Stimulated activated CD8-positive, alpha-beta memory T cell treated with anti-CD3 and anti-CD28 coated beads, Interleukin-12 subunit alpha, Interleukin-12 subunit beta, amount 100 ng/mL, for 24 hours (primary cell): Measurements from ENCODE around the gene SFRP5.

Source experiments
- DNase-seq: peaks from one replicate; pipeline ENCODE4 v3.0.0-alpha.2; 2020; ENCODE audit errors: extremely low read depth

The SFRP5 gene

DNA sequence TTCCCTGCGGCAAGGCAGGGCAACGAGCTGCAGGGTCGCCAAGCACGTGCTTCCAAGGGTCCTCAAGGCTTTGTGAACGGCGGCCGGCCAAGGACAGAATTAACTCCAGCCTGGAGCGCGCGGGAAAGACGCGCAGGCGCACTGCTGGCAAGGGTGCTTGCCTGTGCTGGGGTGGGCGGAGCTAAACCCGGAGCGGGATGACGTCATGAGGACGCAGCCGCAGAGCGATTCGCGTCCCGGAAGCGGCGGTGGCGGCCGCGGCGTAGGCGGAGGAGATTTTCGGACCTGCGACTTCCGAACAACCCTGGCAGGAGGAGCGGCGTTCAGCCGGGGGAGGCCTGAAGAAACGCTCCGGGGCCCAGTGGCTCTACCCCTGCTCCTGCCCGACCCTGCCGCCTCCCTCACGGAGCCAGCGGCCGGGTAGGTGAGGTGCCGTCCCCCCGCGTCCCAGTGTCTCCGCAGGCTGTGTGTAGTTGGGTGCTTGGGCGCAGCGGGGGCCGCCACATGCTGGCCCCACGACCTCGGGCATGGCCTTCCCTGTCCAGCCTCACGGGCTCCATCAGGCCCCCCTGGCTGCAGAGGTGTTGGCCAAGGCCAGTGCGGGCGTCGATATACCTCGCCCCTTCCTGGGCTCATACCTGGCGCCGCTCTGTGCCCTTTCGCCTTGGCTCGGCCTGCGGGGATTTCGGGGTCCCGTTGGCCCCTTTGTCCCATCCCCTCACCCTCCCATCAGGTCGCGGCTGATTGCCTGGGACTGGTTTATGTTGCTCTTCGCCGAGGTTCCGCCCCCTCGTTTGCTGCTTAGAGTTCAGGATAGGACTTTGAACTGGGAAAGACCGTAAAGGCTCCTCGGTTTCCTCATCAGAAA lies 34.7 kb downstream of the SFRP5 start, which contains the start of gene ZFYVE27:
Gene ZFYVE27, plus strand, starts transcription at position 227 of the 868 bp plus-strand sequence. CDS start 1,350 bp downstream, outside the sequence.
- DNase-seq = peak; percentile 90

DNA sequence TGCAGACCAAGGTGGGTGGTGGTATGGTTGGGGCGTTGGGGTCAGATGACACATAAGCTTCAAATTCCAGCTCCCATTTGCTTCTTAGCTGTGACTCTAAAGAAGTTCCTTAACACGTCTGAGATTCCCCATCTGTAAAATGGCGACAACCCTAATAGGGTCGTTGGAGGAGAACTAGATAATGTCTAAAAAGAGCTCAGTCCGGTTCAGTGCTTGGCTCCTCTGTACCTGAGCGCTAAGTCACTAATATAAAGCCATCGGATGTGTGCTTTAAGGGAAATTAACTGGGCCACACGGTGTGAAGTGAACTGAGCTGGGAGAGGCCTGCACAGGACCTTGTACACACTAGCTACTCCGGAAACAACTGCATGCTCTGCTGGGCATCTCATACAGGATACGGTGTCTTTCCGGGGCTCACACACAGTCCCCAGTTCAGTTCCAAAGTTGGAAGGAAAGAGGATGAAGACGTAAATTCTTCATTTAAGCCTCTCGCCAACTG lies 35.3 kb downstream of the SFRP5 start:
- no peak for DNase-seq

DNA sequence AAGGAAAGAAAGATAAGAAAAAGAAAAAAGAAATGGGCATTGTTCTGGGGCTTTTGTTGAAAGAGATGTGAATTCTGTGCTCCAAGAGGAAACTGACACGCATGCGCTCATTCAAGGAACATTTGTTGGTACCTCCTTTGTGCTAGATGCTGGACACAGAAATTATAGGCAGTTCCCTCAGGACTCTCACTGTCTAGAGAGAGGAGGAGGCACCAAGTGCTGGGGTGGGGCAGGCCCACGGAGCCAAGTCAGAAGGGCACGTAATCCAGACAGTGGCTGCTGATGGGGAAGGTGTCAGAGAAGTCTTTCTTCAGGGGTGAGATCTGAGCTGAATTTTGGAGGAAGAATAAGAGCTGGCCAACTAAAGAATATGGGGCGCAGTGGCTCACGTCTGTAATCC lies 37.8 kb downstream of the SFRP5 start:
- DNase-seq = no peak

DNA sequence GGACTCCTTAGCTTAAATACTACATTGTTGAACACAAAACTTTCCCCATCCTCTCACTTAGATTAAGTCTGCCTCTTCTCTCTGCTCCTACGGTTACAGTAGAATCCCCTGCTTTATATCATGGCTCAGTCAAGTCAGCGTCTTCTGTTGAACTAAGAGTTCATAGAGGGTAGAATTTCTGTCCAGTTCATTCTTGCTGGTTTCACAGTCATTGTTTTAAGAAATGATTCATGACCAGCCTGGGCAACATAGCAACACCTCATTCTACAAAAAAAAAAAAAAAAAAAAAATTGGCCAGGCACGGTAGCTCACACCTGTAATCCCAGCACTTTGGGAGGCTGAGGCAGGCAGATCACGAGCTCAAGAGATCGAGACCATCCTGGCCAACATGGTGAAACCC lies 38.5 kb downstream of the SFRP5 start:
- DNase-seq = no peak

DNA sequence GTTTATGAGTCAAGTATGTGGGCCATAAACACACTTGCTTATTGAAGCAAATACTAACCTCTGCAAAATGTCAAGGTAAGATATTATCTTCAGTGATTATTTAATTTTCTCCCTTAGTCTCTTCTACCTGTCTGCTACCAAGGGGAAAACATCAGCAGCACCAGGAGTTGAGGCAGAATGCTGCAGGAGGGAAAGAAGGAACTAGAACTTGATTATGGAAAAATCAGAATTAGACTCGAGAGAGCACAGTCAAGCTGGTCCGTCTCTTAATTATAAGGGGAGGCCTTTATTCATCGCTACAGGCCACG lies 39.8 kb downstream of the SFRP5 start:
- DNase-seq = no peak

DNA sequence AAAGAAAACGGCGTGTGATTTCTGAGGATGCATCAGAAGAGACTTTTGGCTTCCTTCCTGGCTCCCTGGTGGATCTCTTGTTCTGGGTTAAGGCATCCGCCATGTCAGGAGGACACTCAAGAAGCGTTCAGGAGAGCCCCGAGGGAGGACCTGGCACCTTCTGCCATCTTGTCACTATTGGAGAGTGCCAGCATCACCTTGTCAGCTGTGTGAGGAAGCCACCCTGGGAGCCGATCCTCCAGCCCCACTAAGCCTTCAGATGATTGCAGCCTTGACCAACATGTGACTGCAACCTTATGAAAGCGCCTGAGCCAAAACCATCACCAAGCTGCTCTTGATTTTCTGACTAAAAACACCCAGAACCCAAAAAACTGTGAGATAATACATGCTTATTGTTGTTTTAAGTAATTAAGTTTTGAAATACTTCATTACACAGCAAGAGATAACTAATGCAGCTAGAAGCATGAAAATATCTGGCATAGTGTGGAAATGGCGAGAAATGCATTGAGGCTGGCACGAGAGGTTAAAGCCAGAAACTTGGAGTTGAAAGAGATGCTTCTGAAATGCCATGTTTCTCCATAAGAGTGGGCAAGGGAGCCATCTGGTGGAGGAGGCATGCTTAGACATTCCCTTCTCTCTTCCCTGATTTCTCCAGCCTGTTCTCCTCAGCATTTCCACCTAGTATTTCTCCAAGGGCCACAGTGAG lies 40.3 kb downstream of the SFRP5 start:
- DNase-seq = no peak

DNA sequence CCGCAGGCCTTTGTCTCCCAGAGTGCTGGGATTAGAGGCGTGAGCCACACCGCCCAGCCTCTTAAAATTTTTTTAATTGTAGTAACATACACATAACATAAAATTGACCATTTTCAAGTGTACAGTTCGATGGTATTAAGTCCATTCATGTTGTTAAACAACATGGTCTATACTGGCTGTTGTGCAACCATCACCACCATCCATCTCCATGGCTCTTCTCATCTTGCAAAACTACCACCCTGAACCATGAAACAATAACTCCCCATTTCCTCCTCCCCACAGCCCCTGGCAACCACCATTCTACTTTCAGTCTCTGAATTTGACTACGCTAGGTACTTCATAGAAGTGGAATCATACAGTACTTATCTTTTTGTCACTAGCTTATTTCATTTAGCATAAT lies 42.8 kb downstream of the SFRP5 start:
- DNase-seq = no peak

DNA sequence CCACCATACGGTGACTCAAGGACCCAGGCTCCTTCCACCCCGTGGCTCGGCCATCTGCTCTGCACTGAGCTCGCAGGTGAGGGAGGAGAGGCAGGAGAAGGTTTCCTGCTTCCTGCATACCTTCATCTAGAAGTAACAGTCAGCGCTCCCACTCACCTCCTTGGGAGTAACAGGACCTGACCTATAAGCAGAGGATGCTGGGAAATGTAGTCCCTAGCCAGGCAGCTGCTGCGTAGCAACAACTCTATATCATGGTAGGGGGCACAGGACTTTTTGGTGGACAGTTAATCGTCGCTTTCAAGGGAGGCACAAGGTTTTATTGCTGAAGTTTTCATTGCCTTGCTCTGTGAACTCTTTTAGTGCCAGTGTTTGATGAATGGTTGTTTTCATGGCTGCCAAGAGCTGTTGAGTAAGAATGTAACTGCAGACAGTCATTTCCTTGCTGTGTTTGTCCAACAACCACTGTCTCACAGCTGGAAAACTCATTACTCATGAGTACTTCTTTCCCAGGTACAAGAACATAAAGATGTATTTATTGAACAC lies 45.1 kb downstream of the SFRP5 start:
- DNase-seq = no peak

DNA sequence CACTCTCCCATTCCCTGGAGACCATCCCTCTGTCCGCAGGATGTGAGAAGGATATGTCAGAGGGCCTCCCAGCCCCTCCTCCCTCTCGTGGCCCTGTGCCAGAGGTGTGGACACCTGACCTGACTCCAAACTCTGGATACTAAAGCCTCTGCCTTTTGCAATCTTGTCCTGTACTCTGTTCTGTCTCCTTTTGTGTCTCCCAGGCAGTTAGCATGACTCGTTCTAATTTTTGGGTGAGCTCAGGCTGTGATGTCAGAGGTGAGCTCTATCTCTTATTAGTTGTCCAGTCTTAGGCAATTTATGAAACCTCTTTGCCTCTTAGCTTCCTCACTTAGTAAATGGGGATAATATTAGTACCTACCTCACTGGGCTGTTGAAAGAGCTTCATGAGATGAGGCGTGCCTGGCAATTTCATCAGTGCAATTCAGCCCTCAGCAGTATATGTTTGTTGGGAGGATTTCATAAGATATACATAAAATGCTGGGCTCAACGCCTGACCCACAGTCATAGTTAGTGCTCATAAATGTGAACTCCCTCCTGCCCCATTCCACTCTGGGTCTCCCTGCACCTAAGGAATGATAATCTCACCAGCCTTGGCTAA lies 47.4 kb downstream of the SFRP5 start:
- no peak for DNase-seq

DNA sequence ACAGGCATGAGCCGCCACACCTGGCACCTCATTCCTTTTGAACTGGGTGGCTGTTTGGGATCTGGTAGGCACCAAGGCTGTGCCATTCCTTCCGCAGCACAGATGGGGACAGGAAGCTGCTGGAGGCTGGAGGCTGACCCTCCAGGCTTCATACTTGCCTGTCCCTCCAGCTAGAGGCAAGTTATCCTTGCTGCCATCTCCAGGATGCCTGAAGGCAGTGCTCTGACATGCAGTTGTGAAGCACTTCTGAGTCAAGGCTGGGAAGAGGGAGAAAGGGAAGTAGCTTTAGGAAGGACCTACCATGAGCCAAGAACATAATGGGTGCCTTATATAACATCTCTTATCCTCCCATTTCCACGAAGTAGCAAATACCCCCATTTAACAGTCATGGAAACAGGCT lies 48.8 kb downstream of the SFRP5 start:
- DNase-seq = no peak

DNA sequence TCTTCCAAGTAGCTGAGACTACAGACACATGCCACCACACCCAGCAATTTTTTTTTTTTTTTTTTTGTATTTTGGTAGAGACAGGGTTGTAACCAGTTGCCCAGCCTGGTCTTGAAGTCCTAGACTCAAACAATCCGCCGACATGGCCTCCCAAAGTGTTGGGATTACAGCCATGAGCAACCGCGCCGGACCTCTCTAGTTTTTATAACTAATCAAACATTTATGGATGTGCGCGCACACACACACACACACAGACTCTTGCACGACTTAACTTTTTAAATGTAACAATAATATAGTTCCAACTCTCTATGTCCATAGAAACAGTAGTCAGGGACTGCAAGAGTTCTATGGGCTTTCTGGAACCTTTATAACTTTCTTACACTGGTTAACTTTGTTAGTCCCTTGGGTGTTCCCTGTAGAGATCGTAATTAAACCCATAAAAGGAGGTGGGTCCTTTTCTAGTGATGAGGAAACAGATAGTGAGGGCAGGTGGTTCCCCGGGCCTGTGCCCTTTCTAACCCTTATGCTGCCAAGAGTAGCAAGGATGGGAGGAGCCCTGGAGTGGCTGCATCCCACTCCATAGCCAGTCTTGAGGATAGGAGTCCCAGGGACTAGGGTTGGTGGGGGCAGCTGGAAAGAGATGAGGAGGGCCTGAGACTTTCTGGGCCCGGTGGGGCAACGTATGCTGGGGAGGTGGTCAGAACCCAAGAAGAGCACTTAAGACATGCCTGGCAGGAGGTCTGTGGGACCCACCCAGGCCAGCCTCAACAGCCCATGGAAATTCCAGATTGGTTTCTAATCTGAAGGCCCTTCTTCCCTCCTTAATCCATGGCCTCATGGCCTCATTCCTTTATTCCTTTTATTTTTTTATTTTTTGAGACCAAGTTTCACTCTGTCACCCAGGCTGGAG lies 49.7 kb downstream of the SFRP5 start:
- no peak for DNase-seq

DNA sequence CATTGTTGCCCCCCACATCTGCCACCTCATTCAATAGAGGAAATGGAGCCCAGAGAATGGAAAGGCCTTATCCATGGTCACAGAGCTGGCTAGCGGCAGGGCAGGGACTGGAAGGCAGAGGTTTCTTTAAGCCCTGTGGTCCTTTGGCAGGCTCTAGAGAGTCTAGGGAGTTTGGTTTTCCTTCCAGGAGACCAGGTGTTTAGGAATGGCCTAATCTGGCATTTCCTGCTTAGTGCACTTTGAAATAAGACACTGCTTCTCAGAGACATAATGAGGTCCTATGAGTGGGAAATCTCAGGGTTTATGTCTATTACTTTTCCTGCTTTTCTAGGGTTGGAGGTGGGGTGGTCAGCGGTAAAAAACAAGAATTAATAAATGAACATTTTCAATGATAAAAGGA lies 52.2 kb downstream of the SFRP5 start:
- DNase-seq = no peak

DNA sequence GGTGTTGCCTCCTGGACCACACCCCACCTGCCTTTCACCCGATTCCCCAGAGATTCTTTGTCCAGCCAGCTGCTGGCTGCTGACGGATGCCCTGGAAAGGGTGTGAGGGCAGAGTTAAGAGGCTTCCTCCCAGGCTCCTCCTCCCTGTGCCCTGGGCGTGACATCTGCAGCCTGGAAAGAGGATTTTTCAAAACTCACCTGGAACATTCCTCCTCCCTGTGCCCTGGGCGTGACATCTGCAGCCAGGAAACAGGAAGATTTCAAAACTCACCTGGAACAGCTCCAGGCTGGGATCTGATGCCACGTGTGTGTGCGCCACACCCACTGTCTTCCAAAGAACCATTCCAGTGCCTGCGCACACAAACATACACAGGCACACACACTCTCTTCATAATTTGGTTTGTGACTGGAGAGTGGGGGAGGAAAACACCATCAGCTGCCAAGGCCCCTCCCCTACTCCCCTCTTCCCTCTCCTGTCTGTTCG lies 53.1 kb downstream of the SFRP5 start:
- DNase-seq = no peak

DNA sequence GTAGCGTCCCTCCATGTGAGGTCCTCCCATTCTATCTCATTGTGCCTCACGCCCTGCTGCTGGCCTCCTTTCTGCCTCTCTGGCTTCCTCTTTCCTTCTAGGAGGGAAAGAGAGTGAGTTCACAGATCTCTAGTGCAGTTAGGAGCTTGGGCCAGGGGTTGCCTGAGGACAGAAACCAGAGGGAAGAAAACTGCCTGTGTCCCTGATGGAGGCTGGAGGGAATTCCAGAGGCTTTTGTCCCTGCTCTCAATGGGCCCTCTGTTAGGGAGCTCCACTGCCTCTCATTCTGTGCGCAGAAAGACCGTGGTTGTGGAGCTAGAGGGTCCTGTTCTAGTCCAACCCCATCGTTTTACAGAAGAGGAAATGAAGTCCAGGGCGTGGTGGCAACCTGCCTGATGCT lies 53.6 kb downstream of the SFRP5 start:
- DNase-seq = no peak

DNA sequence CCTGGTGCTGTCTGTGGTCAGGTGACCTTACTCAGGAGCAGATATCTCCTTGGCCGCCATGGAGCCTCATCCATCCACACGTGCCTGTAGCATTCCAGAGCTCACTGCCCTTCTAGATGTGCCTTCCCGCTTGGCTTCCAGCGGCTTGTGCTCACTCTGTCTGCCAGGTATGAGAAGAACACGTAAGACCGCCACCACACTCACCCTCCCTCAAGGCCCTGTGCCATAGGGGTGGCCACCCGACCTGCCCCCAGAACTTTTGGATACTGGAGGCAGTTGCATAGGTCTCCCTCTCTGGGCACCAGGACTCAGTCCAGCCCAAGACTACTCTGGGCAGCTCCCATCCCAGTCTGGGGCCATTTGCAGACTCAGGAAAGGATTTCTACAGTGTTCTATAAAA lies 54.2 kb downstream of the SFRP5 start:
- DNase-seq = no peak
